ENCODE measurements around the gene KMT2C.
"Not testable (repeated sequence)": the region's sequence is repeated elsewhere in the genome, so short reads cannot be mapped to it uniquely, and the experiment has no call there.

DNA sequence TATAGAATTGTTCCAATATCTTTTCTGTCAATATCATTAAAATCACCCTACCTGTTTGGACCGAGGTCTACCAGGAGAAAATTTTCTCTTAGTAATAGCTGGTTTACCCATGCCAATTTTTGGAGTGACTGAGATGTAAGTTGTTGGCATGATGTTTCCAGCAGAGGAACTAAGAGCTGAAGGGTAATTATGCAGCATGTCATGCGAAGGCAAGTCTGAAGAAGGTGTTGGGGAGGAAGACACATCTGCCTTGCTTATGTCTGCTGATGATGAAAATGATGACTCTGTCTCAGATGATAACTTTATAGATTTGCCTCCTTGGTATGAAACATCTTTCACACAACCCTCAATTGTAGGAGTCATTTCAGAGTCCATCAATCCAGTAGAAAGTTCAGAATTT lies 188.0 kb downstream of the KMT2C start:
- TF ChIP-seq GTF2F1 (IDR thresholded peaks at IDR 0.05; ENCODE audit: low read length); FOXM1 (CRISPR knock-in tag; IDR thresholded peaks at IDR 0.05); NFRKB (IDR thresholded peaks at IDR 0.05); ZSCAN25 (CRISPR knock-in tag; IDR thresholded peaks at IDR 0.05); CREM (IDR thresholded peaks at IDR 0.05); CREM (CRISPR knock-in tag; IDR thresholded peaks at IDR 0.05): not testable (repeated sequence)
